Measurements from ENCODE around the gene DBX1.
"Not testable (repeated sequence)": the region's sequence is repeated elsewhere in the genome, so short reads cannot be mapped to it uniquely, and the experiment has no call there.

DBX1 gene

GRCh38 chr11:20201231-20201630, 41.0 kb upstream of the DBX1 start:
- Histone ChIP-seq H2AFZ (ENCODE audit: low read length) (no peak overlapping the region), H3K79me2 (ENCODE audit: insufficient read depth, low read length) (no peaks in the 10 kb centered on the region), H3K36me3 (ENCODE audit: insufficient read depth, low read length) (no peaks in the 10 kb centered on the region), H3K9me3 (ENCODE audit: insufficient read depth, low read depth, low read length) (no peaks in the 10 kb centered on the region), H3F3A (ENCODE audit: low read depth) (no peaks in the 10 kb centered on the region), H3K4me2 (ENCODE audit: low read depth, low read length, poor library complexity, severe bottlenecking) (no peak overlapping the region), H3K27me3 (ENCODE audit: insufficient read depth, low read length, poor library complexity, severe bottlenecking) (no peaks in the 10 kb centered on the region), H3K9me2 (replicated peaks; ENCODE audit: low read depth, low read length) (no peaks in the 10 kb centered on the region), H3K4me3 (ENCODE audit: low read length, poor library complexity, severe bottlenecking) (no peak overlapping the region), H3K9ac (ENCODE audit: low read depth, low read length, poor library complexity, severe bottlenecking) (no peak overlapping the region), H3K4me1 (ENCODE audit: insufficient read depth, low read length, poor library complexity, severe bottlenecking) (no peaks in the 10 kb centered on the region), H4K20me1 (ENCODE audit: insufficient read depth, low read length, poor library complexity, severe bottlenecking) (no peaks in the 10 kb centered on the region)
- TF ChIP-seq, protein P1, sequence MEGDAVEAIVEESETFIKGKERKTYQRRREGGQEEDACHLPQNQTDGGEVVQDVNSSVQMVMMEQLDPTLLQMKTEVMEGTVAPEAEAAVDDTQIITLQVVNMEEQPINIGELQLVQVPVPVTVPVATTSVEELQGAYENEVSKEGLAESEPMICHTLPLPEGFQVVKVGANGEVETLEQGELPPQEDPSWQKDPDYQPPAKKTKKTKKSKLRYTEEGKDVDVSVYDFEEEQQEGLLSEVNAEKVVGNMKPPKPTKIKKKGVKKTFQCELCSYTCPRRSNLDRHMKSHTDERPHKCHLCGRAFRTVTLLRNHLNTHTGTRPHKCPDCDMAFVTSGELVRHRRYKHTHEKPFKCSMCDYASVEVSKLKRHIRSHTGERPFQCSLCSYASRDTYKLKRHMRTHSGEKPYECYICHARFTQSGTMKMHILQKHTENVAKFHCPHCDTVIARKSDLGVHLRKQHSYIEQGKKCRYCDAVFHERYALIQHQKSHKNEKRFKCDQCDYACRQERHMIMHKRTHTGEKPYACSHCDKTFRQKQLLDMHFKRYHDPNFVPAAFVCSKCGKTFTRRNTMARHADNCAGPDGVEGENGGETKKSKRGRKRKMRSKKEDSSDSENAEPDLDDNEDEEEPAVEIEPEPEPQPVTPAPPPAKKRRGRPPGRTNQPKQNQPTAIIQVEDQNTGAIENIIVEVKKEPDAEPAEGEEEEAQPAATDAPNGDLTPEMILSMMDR (conservative IDR thresholded peaks at IDR 0.05; ENCODE audit: low read length): no peak
- no peak for TF ChIP-seq EZH2phosphoT487 (IDR thresholded peaks at IDR 0.05; ENCODE audit: borderline replicate concordance)

GRCh38 chr11:20200331-20200955, 40.2 kb upstream of the DBX1 start:
- H3K4me2 ChIP-seq (ENCODE audit: low read depth, low read length, poor library complexity, severe bottlenecking); H2AFZ ChIP-seq (ENCODE audit: low read length): not testable (repeated sequence)

DNA sequence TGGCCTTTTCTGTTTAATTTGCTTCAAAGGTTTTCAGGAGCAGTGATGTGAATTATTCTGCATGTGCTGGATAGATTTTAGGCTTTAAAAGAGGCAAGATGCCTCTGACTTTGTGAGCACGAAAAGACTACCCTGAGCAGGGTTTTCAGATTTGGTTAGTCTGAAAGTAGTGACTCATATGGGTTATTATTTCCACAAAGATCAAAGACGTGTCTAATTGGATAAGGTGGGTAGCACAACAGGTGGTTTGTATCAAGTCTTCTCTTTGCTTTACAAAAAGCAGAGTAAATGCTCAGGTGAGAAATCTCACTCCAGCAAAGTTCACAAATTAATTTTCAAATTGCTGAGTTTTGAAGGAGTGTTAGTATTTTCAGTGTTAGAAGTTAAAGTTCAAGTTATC, 37.6 kb upstream of the DBX1 start:
- no peak overlapping the region for H3K4me2 ChIP-seq (ENCODE audit: low read depth, low read length, poor library complexity, severe bottlenecking)
- TF ChIP-seq EZH2phosphoT487 (IDR thresholded peaks at IDR 0.05; ENCODE audit: borderline replicate concordance): no peak
- TF ChIP-seq, protein P1 (conservative IDR thresholded peaks at IDR 0.05; ENCODE audit: low read length): no peak

More at GRCh38 chr11:20200331-20200955, 40.2 kb upstream of the DBX1 start:
- H4K20me1 ChIP-seq (ENCODE audit: insufficient read depth, low read length, poor library complexity, severe bottlenecking); H3K9ac ChIP-seq (ENCODE audit: low read depth, low read length, poor library complexity, severe bottlenecking); H3K9me2 ChIP-seq (replicated peaks; ENCODE audit: low read depth, low read length); H3K4me3 ChIP-seq (ENCODE audit: low read length, poor library complexity, severe bottlenecking); H3F3A ChIP-seq (ENCODE audit: low read depth); H3K36me3 ChIP-seq (ENCODE audit: insufficient read depth, low read length); H3K79me2 ChIP-seq (ENCODE audit: insufficient read depth, low read length); H3K4me1 ChIP-seq (ENCODE audit: insufficient read depth, low read length, poor library complexity, severe bottlenecking); H3K9me3 ChIP-seq (ENCODE audit: insufficient read depth, low read depth, low read length); H3K27me3 ChIP-seq (ENCODE audit: insufficient read depth, low read length, poor library complexity, severe bottlenecking): not testable (repeated sequence)

GRCh38 chr11:20194470-20194869, 34.2 kb upstream of the DBX1 start:
- Histone ChIP-seq H3K79me2 (ENCODE audit: insufficient read depth, low read length) (no peaks in the 10 kb centered on the region), H4K20me1 (ENCODE audit: insufficient read depth, low read length, poor library complexity, severe bottlenecking) (no peaks in the 10 kb centered on the region), H3K9ac (ENCODE audit: low read depth, low read length, poor library complexity, severe bottlenecking) (no peak overlapping the region), H3K9me3 (ENCODE audit: insufficient read depth, low read depth, low read length) (no peaks in the 10 kb centered on the region), H3K4me2 (ENCODE audit: low read depth, low read length, poor library complexity, severe bottlenecking) (no peak overlapping the region), H3F3A (ENCODE audit: low read depth) (no peaks in the 10 kb centered on the region), H2AFZ (ENCODE audit: low read length) (no peak overlapping the region), H3K4me1 (ENCODE audit: insufficient read depth, low read length, poor library complexity, severe bottlenecking) (no peaks in the 10 kb centered on the region), H3K27me3 (ENCODE audit: insufficient read depth, low read length, poor library complexity, severe bottlenecking) (no peaks in the 10 kb centered on the region), H3K9me2 (replicated peaks; ENCODE audit: low read depth, low read length) (no peaks in the 10 kb centered on the region), H3K4me3 (ENCODE audit: low read length, poor library complexity, severe bottlenecking) (no peak overlapping the region), H3K36me3 (ENCODE audit: insufficient read depth, low read length) (no peaks in the 10 kb centered on the region)
- TF ChIP-seq, protein P1 (conservative IDR thresholded peaks at IDR 0.05; ENCODE audit: low read length): no peak
- no peak for TF ChIP-seq EZH2phosphoT487 (IDR thresholded peaks at IDR 0.05; ENCODE audit: borderline replicate concordance)

More for the DNA sequence above, 37.6 kb upstream of the DBX1 start:
- no peak overlapping the region for H2AFZ ChIP-seq (ENCODE audit: low read length)
- H3K9me2 ChIP-seq (replicated peaks; ENCODE audit: low read depth, low read length): no peaks in the 10 kb centered on the region
- no peaks in the 10 kb centered on the region for H3K27me3 ChIP-seq (ENCODE audit: insufficient read depth, low read length, poor library complexity, severe bottlenecking)
- no peaks in the 10 kb centered on the region for H3K79me2 ChIP-seq (ENCODE audit: insufficient read depth, low read length)
- H3K9ac ChIP-seq (ENCODE audit: low read depth, low read length, poor library complexity, severe bottlenecking): no peak overlapping the region
- no peaks in the 10 kb centered on the region for H3K4me1 ChIP-seq (ENCODE audit: insufficient read depth, low read length, poor library complexity, severe bottlenecking)
- no peaks in the 10 kb centered on the region for H4K20me1 ChIP-seq (ENCODE audit: insufficient read depth, low read length, poor library complexity, severe bottlenecking)
- no peaks in the 10 kb centered on the region for H3K36me3 ChIP-seq (ENCODE audit: insufficient read depth, low read length)
- H3K4me3 ChIP-seq (ENCODE audit: low read length, poor library complexity, severe bottlenecking): no peak overlapping the region
- H3K9me3 ChIP-seq (ENCODE audit: insufficient read depth, low read depth, low read length): no peaks in the 10 kb centered on the region
- H3F3A ChIP-seq (ENCODE audit: low read depth): no peaks in the 10 kb centered on the region
